PC-9 (cell line): ENCODE results near the gene ADGRB3. TPM values are rescaled to one million over a fixed set of nuclear protein-coding genes. Genes with fewer than 3 reads are reported as not detected.

ENCODE experiments used
- BruUV-seq: library from RNA; stranded (reverse); fragments of 400-500 nt; replicated peaks from 2 replicates; lab custom pipeline; 2021; lab: Mats Ljungman, UMichigan
- CTCF ChIA-PET: fragments of 300-600 bp; sonication (Branson Sonifier 250); formaldehyde crosslinking; loops from one replicate; lab custom pipeline; 2022; ENCODE audit warnings: antibody characterized with exemption; lab: Charles Lee
- POLR2A ChIA-PET: fragments of 300-600 bp; sonication (Branson Sonifier 250); formaldehyde crosslinking; loops from one replicate; lab custom pipeline; 2022; ENCODE audit warnings: antibody characterized with exemption; ENCODE audit not compliant: unreplicated experiment; lab: Charles Lee
- DNase-seq, 2 experiments: peaks; one replicate each; pipeline versions ENCODE4 v3.0.0 to v3.0.0-alpha.2; 2015 to 2022; ENCODE audit warnings: mixed read lengths in 1 of 2
- H2AFZ ChIP-seq: fragments of 200-600 bp; sonication (generic); 2 replicates; pipeline ENCODE4 v1.8.1; 2017; ENCODE audit warnings: antibody characterized with exemption
- H3F3A ChIP-seq: fragments of 200-600 bp; sonication (generic); 2 replicates; pipeline ENCODE4 v1.8.1; 2017; ENCODE audit warnings: antibody characterized with exemption, mild to moderate bottlenecking, low read depth; ENCODE audit not compliant: insufficient read depth
- H3K27ac ChIP-seq: fragments of 200-600 bp; sonication (generic); 2 replicates; pipeline ENCODE4 v1.6.1; 2016; ENCODE audit warnings: mixed run types
- H3K27me3 ChIP-seq: fragments of 200-600 bp; sonication (generic); 2 replicates; pipeline ENCODE4 v1.6.1; 2016; ENCODE audit warnings: low read depth, mixed run types; ENCODE audit not compliant: insufficient read depth
- H3K36me3 ChIP-seq: fragments of 200-600 bp; sonication (generic); 2 replicates; pipeline ENCODE4 v1.6.1; 2016; ENCODE audit warnings: low read depth, mixed run types
- H3K4me1 ChIP-seq: fragments of 200-600 bp; sonication (generic); replicated peaks from 2 replicates; pipeline ENCODE4 v1.6.1; 2016; ENCODE audit warnings: mixed run types; ENCODE audit not compliant: insufficient read depth
- H3K4me2 ChIP-seq: fragments of 200-600 bp; sonication (generic); 2 replicates; pipeline ENCODE4 v1.6.1; 2017; ENCODE audit warnings: mixed run types
- H3K4me3 ChIP-seq: fragments of 200-600 bp; sonication (generic); 2 replicates; pipeline ENCODE4 v1.6.1; 2016; ENCODE audit warnings: mixed run types
- H3K79me2 ChIP-seq: fragments of 200-600 bp; sonication (generic); 2 replicates; pipeline ENCODE4 v1.6.1; 2017; ENCODE audit warnings: low read depth, mixed run types
- H3K9me2 ChIP-seq: fragments of 200-600 bp; sonication (generic); 2 replicates; pipeline ENCODE4 v1.8.1; 2017; ENCODE audit warnings: mild to moderate bottlenecking; ENCODE audit not compliant: insufficient read depth
- H3K9me3 ChIP-seq: fragments of 200-600 bp; sonication (generic); 2 replicates; pipeline ENCODE4 v1.8.1; 2016; ENCODE audit warnings: low read depth; ENCODE audit not compliant: insufficient read depth
- H4K20me1 ChIP-seq: fragments of 200-600 bp; sonication (generic); 2 replicates; pipeline ENCODE4 v1.8.1; 2017; ENCODE audit not compliant: insufficient read depth
- CTCF ChIP-seq: fragments of 200-600 bp; sonication (generic); conservative IDR thresholded peaks from 2 replicates; pipeline ENCODE4 v1.6.1; 2017; ENCODE audit warnings: mixed run types, antibody characterized with exemption, mild to moderate bottlenecking, moderate library complexity
- EZH2 ChIP-seq: fragments of 200-600 bp; sonication (generic); IDR thresholded peaks from 2 replicates; pipeline ENCODE4 v1.8.0; 2017; ENCODE audit warnings: antibody characterized with exemption, low read depth
- intact Hi-C: fragments of 100-400 bp; cut with micrococcal nuclease; formaldehyde crosslinking; loops from one replicate; pipeline ENCODE4 v1.10.0; 2022; ENCODE audit not compliant: unreplicated experiment
- total RNA-seq: library from RNA; stranded (reverse); gene quantifications from 2 replicates; pipeline ENCODE4 v1.2.3, GENCODE V29; 2021

Gene ADGRB3
- total RNA-seq, 1 experiment from 2014 or later, result not detected

GRCh38 chr6:68652117-68652536 lies 17.0 kb downstream of the ADGRB3 start:
- Histone ChIP-seq H2AFZ (no peak overlapping the region), H4K20me1 (no peaks in the 10 kb centered on the region), H3K27ac (no peak overlapping the region), H3K9me2 (no peaks in the 10 kb centered on the region), H3K27me3 (no peaks in the 10 kb centered on the region), H3K4me1 (no peaks in the 10 kb centered on the region), H3F3A (no peaks in the 10 kb centered on the region), H3K9me3 (no peaks in the 10 kb centered on the region), H3K36me3 (no peaks in the 10 kb centered on the region), H3K79me2 (no peaks in the 10 kb centered on the region), H3K4me2 (no peak overlapping the region), H3K4me3 (no peak overlapping the region)
- TF ChIP-seq EZH2, result no peak
- TF ChIP-seq CTCF, result no peak
- BruUV-seq, result no TSS peak
- CTCF ChIA-PET, result no interaction called here
- no peak for DNase-seq
- POLR2A ChIA-PET, result no interaction called here
- intact Hi-C loops, result no loop called here

GRCh38 chr6:68653074-68653705 lies 18.1 kb downstream of the ADGRB3 start:
- no TSS peak for BruUV-seq
- POLR2A ChIA-PET, result no interaction called here

DNA sequence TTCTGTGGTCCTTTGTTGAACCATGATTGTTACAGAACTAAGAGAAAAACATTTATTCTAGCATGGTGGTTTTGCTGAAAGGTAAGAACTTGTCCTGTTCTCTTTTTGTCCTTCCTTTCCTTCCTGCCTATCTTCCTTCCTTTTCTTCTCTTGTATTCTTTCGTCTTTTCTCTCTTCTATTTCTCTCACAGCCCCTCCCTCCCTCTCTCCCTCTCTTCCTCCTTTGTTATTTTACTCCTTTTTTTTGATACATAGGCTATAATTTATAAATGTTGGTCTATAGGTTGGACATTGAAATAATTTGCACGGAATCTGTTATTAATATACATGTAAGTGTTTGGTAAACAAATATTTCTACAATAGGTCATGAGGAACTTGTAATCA lies 18.6 kb downstream of the ADGRB3 start:
- TF ChIP-seq CTCF (no peak), EZH2 (no peak)
- POLR2A ChIA-PET, result no interaction called here

More at GRCh38 chr6:68653074-68653705, 18.1 kb downstream of the ADGRB3 start:
- Histone ChIP-seq H3K27ac (no peak overlapping the region), H4K20me1 (no peaks in the 10 kb centered on the region), H3K79me2 (no peaks in the 10 kb centered on the region), H3K9me3 (no peaks in the 10 kb centered on the region), H2AFZ (no peak overlapping the region), H3K36me3 (no peaks in the 10 kb centered on the region), H3K4me1 (no peaks in the 10 kb centered on the region), H3K4me2 (no peak overlapping the region), H3K9me2 (no peaks in the 10 kb centered on the region), H3K27me3 (no peaks in the 10 kb centered on the region), H3F3A (no peaks in the 10 kb centered on the region), H3K4me3 (no peak overlapping the region)
- DNase-seq, result no peak
- CTCF ChIA-PET, result no interaction called here
- intact Hi-C loops, result no loop called here
- no peak for TF ChIP-seq CTCF
- TF ChIP-seq EZH2, result no peak

More for the DNA sequence above, 18.6 kb downstream of the ADGRB3 start:
- intact Hi-C loops, result no loop called here
- H3K27me3 ChIP-seq, result no peaks in the 10 kb centered on the region
- H3K4me1 ChIP-seq, result no peaks in the 10 kb centered on the region
- no peak overlapping the region for H3K4me3 ChIP-seq
- no TSS peak for BruUV-seq
- H3K27ac ChIP-seq, result no peak overlapping the region
- no peak overlapping the region for H3K4me2 ChIP-seq
- no peaks in the 10 kb centered on the region for H3K9me3 ChIP-seq
- CTCF ChIA-PET, result no interaction called here
- DNase-seq, result no peak
- no peaks in the 10 kb centered on the region for H3K36me3 ChIP-seq
- no peaks in the 10 kb centered on the region for H3F3A ChIP-seq
- H2AFZ ChIP-seq, result no peak overlapping the region
- H3K79me2 ChIP-seq, result no peaks in the 10 kb centered on the region
- no peaks in the 10 kb centered on the region for H4K20me1 ChIP-seq
- no peaks in the 10 kb centered on the region for H3K9me2 ChIP-seq
